Stimulated activated CD4-positive, alpha-beta T cell treated with anti-CD3 and anti-CD28 coated beads, Interleukin-15, amount 100 ng/mL, for 24 hours (primary cell): Measurements from ENCODE around the gene MAVS.
A peak's percentile ranks its signal among the peaks of the same experiment; 100 is the strongest.
"Not testable (repeated sequence)": the region's sequence is repeated elsewhere in the genome, so short reads cannot be mapped to it uniquely, and the experiment has no call there.

Experiments used
- DNase-seq: peaks from one replicate; pipeline ENCODE4 v3.0.0-alpha.2; 2020

Gene MAVS

DNA sequence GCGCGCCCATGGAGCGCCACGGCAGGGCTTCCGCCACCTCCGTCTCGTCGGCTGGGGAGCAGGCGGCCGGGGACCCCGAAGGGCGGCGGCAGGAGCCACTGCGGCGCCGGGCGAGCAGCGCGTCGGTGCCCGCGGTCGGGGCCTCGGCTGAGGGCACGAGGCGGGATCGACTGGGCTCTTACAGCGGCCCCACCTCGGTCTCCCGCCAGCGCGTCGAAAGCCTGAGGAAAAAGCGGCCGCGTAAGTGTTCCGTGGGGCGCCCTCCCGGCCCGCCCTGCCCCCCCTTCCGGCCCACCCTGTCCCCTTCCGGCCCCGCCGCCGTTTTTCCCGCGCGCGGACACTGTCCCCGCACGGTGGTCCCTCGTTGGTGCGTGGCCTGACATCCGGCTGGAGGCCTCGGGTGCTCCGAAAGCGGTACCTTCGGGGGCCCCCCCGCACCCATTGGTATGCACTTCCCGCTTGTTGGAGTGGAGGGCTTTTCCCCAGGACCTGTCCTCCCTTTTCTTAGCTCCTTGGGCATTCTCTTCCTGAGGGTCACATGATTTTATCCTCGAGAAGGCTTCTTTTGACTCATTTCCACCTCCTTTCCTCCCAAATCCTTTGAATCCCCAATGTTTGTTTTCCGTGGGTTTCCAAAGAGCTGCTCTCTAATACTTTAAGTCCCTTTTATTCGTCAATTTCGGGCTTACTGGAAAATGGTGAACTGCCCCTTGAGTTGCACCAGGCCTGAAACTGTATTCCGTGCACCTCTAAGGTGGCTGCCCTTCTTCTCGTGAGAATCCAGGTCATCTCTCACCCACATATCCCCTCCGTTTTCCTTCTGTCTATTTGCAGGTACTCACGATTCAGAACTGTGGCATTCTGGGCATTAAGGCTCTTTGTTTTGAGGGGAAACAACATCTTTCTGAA lies 43.1 kb downstream of the MAVS start:
- DNase-seq, result peak; percentile 69

- no peak for DNase-seq
Observed at GRCh38 chr20:3890398-3890751, 43.7 kb downstream of the MAVS start.

- DNase-seq, result no peak
Observed at GRCh38 chr20:3890999-3891929, 44.6 kb downstream of the MAVS start.

DNA sequence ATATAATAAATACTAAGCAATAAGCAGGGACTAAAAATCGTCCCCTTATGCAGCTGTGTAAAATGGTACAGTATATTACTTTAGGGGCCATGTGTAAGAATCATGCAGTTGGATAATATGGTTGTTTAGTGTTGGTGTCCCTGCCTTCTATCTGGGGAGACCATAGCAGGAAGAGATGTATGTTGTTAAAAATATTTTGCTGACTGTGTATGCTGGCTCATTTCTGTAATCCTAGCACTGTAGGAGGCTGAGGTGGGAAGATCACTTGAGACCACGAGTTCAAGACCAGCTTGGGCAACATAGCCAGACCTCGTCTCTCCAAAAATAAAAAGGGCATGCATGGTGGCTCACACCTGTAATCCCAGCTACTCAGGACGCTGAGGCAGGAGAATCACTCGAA lies 48.2 kb downstream of the MAVS start:
- DNase-seq, result no peak

- DNase-seq, result no peak
Observed at GRCh38 chr20:3896302-3896701, 49.7 kb downstream of the MAVS start.

- no peak for DNase-seq
Observed at GRCh38 chr20:3896853-3897583, 50.4 kb downstream of the MAVS start.

DNA sequence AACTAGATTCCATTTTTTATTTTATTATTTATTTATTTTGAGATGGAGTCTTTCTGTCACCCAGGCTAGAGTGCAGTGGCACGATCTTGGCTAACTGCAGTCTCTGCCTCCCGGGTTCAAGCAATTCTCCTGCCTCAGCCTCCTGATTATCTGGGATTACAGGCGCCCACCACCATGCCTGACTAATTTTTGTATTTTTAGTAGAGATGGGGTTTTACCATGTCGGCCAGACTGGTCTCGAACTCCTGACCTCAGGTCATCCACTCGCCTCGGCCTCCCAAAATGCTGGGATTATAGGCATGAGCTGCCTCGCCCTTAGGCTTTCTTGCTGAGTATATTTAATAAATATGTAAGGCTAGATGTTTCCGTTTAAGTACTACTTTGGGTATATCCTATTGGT lies 51.5 kb downstream of the MAVS start:
- not testable (repeated sequence) for DNase-seq

GRCh38 chr20:3898639-3899038 lies 52.0 kb downstream of the MAVS start:
- no peak for DNase-seq

DNA sequence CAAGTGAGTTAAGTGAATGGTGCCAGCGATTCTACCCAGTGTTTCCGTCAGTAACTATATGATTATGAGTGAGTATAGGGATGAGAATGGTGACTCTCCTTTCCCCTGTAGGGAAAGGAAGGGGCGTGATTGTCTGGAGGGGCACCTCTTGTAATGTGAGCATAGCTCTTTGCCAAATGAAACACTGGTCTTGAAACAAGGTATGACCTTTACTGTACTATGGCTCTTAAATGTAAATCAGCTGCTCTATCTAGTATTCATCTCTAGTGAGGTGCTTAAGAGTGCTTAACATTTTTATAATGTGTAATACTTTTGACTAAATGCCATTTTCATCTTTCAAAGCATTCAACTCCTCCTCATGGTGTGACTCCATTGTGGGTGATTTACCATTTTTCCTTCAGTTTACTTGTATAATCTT lies 53.6 kb downstream of the MAVS start:
- no peak for DNase-seq

DNA sequence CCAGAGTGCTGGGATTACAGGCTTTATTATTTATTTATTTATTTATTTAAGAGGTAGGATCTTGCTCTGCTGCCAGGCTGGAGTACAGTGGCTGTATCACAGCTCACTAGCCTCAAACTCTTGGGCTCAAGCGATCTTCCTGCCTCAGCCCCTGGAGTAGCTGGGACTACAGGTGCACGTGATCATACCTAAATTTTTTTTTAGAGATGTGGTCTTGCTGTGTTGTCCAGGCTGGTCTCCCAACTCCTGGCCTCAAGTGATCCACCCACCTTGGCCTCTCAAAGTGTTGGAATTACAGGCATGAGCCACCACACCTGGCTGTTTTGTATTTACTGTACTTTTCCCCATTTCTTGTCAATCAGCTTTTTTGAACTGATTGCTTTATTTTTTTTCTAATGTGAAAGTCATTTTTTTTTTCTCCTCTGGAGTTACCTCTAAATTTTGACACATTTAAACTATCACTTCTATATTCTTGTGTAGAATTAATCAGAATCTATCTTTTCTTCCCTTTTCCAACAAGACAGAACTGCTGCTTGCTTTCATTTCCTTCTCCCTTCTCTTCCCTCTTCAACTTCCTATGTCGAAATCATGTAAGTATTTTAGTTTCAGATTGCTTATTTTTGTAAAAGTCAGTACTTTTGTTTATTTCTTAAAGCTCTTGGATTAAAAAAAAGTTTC lies 54.5 kb downstream of the MAVS start:
- no peak for DNase-seq

GRCh38 chr20:3901706-3902440 lies 55.2 kb downstream of the MAVS start:
- DNase-seq, result no peak

DNA sequence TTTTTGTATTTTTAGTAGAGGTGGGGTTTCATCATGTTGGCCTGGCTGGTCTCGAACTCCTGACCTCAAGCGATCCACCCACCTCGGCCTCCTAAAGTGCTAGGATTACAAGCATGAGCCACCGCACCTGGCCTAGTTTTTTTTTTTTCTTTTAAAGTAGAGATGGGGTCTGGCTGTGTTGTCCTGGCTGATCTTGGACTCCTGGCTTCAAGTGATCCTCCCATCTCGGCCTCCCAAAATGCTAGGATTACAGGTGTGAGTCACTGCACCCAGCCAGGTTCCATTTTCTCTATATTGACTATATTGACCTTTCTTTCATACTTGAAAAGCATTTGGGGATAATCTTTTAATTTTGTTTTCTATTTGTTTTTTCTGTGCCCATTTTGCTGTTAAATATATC lies 55.8 kb downstream of the MAVS start:
- DNase-seq, result no peak

DNA sequence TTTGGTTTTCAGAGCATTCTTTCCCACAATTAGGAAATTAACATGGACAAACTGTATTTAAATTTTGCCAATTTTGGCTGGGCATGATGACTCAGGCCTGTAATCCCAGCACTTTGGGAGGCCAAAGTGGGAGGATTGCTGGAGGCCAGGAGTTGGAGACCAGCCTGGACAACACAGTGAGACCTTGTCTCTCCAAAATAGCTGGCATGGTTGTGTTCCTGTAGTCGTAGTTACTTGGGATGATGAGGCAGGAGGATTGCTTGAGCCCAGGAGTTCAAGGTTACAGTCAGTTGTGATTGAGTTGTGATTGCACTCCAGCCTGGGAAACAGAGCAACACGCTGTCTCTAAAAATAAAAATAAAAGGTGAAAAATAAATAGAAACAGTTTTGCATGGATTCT lies 57.6 kb downstream of the MAVS start:
- DNase-seq, result no peak

DNA sequence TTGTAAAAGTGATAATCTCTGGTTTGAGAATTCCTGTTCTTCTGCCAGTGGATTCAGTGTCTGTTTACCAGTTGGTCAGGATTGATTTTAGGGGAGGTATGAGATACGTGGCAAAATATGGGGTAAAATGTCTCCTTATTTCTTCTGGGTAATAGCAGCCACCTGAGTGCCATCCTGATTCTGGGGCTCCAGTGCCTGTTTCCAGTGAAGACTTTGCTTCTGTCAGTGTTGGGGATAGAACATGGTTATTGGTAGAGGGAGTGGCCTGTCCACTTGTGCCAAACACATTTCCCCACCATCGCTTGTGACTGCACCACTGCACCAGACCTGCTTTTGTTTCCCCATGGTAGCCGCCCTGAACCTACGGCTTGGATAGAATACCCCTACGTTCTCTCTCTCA lies 58.2 kb downstream of the MAVS start:
- no peak for DNase-seq

DNA sequence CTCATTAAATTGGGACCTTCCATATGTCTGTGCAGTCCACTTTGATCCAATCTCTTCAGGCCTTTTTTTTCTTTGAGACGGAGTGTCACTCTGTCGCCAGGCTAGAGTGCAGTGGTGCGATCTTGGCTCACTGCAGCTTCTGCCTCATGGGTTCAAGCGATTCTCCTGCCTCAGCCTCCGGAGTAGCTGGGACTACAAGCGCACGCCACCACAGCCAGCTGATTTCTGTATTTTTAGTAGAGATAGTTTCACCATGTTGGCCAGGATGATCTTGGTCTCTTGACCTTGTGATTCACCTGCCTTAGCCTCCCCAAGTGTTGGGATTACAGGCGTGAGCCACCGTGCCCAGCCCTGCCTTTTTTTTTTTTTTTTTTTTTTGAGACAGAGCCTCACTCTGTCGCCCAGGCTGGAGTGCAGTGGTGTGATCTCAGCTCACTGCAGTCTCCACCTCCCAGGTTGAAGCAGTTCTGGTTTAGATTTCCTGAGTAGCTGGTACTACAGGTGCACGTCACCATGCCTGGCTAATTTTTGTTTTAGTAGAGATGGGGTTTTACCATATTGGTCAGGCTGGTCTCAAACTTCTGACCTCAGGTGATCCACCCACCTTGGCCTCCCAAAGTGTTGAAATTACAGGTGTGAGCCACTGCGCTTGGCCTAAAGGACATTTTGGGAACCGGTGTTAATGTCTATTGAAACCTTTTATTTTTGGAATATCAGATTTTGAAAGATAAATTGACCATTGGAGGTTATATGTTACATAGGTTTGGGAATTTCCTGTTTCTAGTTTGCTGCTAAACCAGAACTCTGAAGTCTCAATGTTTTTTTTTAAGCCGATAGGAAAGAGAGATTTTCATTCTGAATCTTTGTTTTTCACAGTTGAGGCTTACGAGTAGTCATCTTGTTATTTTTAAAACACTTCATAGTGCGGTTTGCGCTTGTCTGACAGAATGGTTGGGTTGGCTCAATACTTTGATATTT lies 60.4 kb downstream of the MAVS start:
- peak; percentile 58 for DNase-seq

DNA sequence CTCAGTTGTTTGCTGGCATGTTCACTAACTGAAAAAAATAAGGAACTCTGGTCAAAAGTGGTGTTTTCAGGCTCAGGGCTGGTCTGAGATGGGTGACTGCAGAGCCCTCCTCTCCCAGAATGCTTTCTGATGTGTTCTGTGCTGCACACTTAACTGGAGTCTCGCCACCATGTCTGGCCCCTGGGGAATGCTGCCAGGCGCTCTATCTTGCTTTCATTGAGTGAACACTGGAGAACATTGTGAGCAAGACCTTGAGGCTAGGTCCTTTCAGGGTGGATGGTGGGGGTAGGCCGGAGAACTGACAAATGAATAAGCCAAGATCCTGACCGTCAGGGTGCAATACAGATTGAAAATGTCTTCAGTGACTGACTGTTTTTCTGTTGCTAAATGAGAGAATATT lies 62.0 kb downstream of the MAVS start:
- no peak for DNase-seq

- no peak for DNase-seq
Observed at GRCh38 chr20:3909952-3910366, 63.3 kb downstream of the MAVS start.

DNA sequence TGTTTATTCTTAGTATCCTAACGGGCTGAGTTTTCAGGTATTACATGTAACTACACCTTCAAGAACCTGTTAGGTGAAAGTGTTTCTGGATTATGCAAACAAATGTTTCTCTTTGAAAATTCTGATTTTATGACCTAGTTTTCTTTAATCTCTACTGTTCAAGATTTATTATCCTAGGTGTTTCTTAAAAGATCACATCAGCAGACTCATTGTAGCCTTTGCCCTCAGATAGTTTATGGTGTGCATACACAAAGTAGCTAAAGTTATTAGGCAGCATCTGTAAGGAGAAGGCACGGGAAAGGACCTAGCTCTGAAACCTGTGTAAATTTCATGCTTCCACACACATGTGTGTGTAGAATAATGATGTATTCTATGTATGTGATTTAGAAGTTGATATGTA lies 64.2 kb downstream of the MAVS start:
- no peak for DNase-seq

DNA sequence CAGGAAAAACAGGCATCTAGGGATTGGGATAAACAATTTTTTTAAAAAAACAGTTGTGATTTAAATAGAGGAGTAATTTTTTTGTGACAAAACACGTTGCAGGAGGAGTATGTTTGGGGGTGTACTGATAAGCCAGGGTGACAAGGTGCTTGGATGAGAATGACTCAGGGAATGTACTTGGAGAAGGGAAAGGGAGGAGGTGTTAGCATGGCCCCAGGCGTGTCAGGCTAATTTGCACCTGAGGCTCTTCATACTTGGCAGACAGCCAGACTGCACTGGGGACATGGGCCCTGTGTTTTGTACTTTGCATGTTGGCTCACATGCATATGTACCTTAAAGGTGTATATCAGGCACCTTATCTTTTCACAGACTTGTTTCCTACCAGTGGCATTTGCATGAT lies 65.3 kb downstream of the MAVS start:
- DNase-seq, result no peak

GRCh38 chr20:3914446-3914845 lies 67.8 kb downstream of the MAVS start:
- DNase-seq, result no peak

DNA sequence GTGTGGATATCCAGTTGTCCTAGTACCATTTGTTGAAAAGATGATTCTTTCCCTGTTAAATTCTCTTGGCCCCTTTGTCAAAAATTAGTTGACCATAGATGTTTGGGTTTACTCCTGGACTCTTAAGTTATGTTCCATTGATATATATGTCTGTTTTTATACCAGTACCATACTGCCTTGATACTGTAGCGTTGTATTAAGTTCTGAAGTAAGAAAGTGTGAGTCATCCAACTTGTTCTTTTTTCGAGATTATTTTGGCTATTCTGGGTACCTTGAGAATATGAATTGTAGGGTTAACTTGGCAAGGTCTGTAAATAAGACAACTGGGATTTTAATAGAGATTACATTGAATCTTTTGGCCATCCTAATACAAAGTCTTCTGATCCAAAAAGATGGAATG lies 69.1 kb downstream of the MAVS start:
- no peak for DNase-seq
